Left lung (tissue), 10 donors: Measurements from ENCODE around the gene CXCR4. TPM values are rescaled to one million over a fixed set of nuclear protein-coding genes. Genes with fewer than 3 reads are reported as not detected.

Experiments used
- ATAC-seq: fragments of 200-7000 bp; cut with Tn5 transposase; one replicate; pipeline ENCODE4 v1.9.1; 2020; ENCODE audit warnings: moderate library complexity
- DNase-seq, 4 donors: peaks; one replicate each; pipeline ENCODE4 v3.0.0-alpha.2; 2013 to 2020
- H3K27ac ChIP-seq, 2 donors: fragments of 200-600 bp; sonication (generic) in 1 of 2; one replicate each; pipeline versions ENCODE4 v1.5.0 to v1.8.0; 2020 to 2021
- H3K27me3 ChIP-seq, 2 donors: fragments of 200-600 bp; sonication (generic) in 1 of 2; one replicate each; pipeline versions ENCODE4 v1.5.0 to v1.8.0; 2020 to 2021
- H3K36me3 ChIP-seq, 2 donors: fragments of 200-600 bp; sonication (generic) in 1 of 2; one replicate each; pipeline versions ENCODE4 v1.5.0 to v1.8.0; 2020 to 2021
- H3K4me1 ChIP-seq, 2 donors: fragments of 200-600 bp; one replicate each; pipeline ENCODE4 v1.8.0; 2021
- H3K4me3 ChIP-seq, 2 donors: fragments of 200-600 bp; sonication (generic) in 1 of 2; one replicate each; pipeline versions ENCODE4 v1.5.0 to v1.8.0; 2020 to 2021; ENCODE audit warnings: mild to moderate bottlenecking in 1 of 2
- H3K9me3 ChIP-seq, 2 donors: fragments of 200-600 bp; sonication (generic) in 1 of 2; one replicate each; pipeline versions ENCODE4 v1.5.0 to v1.8.0; 2020 to 2021
- intact Hi-C, 2 donors: fragments of 100-400 bp; cut with DNase I; formaldehyde crosslinking; loops; one replicate each; pipeline versions ENCODE4 v1.11.2 to v1.14.2; 2022
- polyA plus RNA-seq, 6 donors: library from polyadenylated mRNA; unstranded; fragments of 120-200 nt; gene quantifications; one replicate each; pipeline ENCODE4 v1.2.1, GENCODE V29; 2013; ENCODE audit not compliant: insufficient read length in 6 of 6
- total RNA-seq, 2 donors: library from RNA; stranded (reverse); fragmentation: NEBNext Ultra II Directional; extraction: Animal tissue kit (Norgen Biotek cat#: 25700); gene quantifications; one replicate each; pipeline ENCODE4 v1.2.1, GENCODE V29; 2021
- TF ChIP-seq, protein P1 (sequence below), 2 donors: fragments of 200-600 bp; sonication (generic) in 1 of 2; IDR thresholded peaks; one replicate each; pipeline versions ENCODE4 v1.5.0 to v1.8.0; 2021; ENCODE audit warnings: antibody characterized with exemption in 2 of 2
- donor health status: DM: no; HTN: yes; CAD: no.
- donor health status: DM: no; HTN: no; CAD: no.

Gene CXCR4
- total and polyA plus RNA-seq, 8 donors, result 21.3 to 67.3 (median 45.9) TPM

- intact Hi-C loops, result no loop called here
- ATAC-seq (peak; percentile 27), DNase-seq (peak in 2 of 4 donors; percentile 84 to 85)
- Histone ChIP-seq H3K27me3 (peaks cover 44 to 52% of the 10 kb centered on the region in 2 donors), H3K9me3 (no peaks in the 10 kb centered on the region), H3K27ac (peak overlapping the region; percentile 83 to 84), H3K36me3 (peaks cover 0 to 19% of the 10 kb centered on the region in 2 donors), H3K4me3 (peak overlapping the region; percentile 37 to 72), H3K4me1 (peaks cover 9 to 78% of the 10 kb centered on the region in 2 donors)
- TF ChIP-seq, protein P1, sequence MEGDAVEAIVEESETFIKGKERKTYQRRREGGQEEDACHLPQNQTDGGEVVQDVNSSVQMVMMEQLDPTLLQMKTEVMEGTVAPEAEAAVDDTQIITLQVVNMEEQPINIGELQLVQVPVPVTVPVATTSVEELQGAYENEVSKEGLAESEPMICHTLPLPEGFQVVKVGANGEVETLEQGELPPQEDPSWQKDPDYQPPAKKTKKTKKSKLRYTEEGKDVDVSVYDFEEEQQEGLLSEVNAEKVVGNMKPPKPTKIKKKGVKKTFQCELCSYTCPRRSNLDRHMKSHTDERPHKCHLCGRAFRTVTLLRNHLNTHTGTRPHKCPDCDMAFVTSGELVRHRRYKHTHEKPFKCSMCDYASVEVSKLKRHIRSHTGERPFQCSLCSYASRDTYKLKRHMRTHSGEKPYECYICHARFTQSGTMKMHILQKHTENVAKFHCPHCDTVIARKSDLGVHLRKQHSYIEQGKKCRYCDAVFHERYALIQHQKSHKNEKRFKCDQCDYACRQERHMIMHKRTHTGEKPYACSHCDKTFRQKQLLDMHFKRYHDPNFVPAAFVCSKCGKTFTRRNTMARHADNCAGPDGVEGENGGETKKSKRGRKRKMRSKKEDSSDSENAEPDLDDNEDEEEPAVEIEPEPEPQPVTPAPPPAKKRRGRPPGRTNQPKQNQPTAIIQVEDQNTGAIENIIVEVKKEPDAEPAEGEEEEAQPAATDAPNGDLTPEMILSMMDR (IDR thresholded peaks at IDR 0.05), result no peak
Observed at GRCh38 chr2:136116151-136116812, 1.7 kb downstream of the CXCR4 start.

DNA sequence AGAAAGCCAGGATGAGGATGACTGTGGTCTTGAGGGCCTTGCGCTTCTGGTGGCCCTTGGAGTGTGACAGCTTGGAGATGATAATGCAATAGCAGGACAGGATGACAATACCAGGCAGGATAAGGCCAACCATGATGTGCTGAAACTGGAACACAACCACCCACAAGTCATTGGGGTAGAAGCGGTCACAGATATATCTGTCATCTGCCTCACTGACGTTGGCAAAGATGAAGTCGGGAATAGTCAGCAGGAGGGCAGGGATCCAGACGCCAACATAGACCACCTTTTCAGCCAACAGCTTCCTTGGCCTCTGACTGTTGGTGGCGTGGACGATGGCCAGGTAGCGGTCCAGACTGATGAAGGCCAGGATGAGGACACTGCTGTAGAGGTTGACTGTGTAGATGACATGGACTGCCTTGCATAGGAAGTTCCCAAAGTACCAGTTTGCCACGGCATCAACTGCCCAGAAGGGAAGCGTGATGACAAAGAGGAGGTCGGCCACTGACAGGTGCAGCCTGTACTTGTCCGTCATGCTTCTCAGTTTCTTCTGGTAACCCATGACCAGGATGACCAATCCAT, 2.7 kb downstream of the CXCR4 start:
- peak overlapping the region in 1 of 2 donors; percentile 72 for H3K4me3 ChIP-seq
- ATAC-seq (no peak), DNase-seq (no peak)
- TF ChIP-seq, protein P1 (IDR thresholded peaks at IDR 0.05), result no peak
- peaks cover 0 to 19% of the 10 kb centered on the region in 2 donors for H3K36me3 ChIP-seq
- intact Hi-C loops, result no loop called here
- no peaks in the 10 kb centered on the region for H3K9me3 ChIP-seq
- H3K27me3 ChIP-seq, result peaks cover 36 to 48% of the 10 kb centered on the region in 2 donors
- peaks cover 9 to 87% of the 10 kb centered on the region in 2 donors for H3K4me1 ChIP-seq
- H3K27ac ChIP-seq, result peak overlapping the region in 1 of 2 donors; percentile 84

GRCh38 chr2:136114382-136114781, 3.6 kb downstream of the CXCR4 start:
- ATAC-seq, result no peak
- TF ChIP-seq, protein P1 (IDR thresholded peaks at IDR 0.05), result no peak
- Histone ChIP-seq H3K27me3 (peaks cover 29 to 40% of the 10 kb centered on the region in 2 donors), H3K4me1 (peaks cover 9 to 83% of the 10 kb centered on the region in 2 donors), H3K4me3 (peak overlapping the region in 1 of 2 donors; percentile 72), H3K36me3 (peaks cover 0 to 19% of the 10 kb centered on the region in 2 donors), H3K9me3 (no peaks in the 10 kb centered on the region), H3K27ac (peak overlapping the region in 1 of 2 donors; percentile 84)
- intact Hi-C loops, result no loop called here
- DNase-seq, result no peak

GRCh38 chr2:136113209-136113971, 4.6 kb downstream of the CXCR4 start:
- Histone ChIP-seq H3K9me3 (no peaks in the 10 kb centered on the region), H3K4me1 (peaks cover 6 to 76% of the 10 kb centered on the region in 2 donors), H3K27ac (peak overlapping the region in 1 of 2 donors; percentile 84), H3K36me3 (peaks cover 0 to 19% of the 10 kb centered on the region in 2 donors), H3K4me3 (peak overlapping the region in 1 of 2 donors; percentile 2), H3K27me3 (peaks cover 19 to 30% of the 10 kb centered on the region in 2 donors)
- TF ChIP-seq, protein P1 (IDR thresholded peaks at IDR 0.05), result no peak
- intact Hi-C loops, result no loop called here
- ATAC-seq (no peak), DNase-seq (no peak)
